ENCODE data around the gene EPHA10.
"Not testable (repeated sequence)": the region's sequence is repeated elsewhere in the genome, so short reads cannot be mapped to it uniquely, and the experiment has no call there.

The EPHA10 gene

GRCh38 chr1:37692078-37692833, 72.7 kb downstream of the EPHA10 start, which contains the start of gene CDCA8:
TSS of gene CDCA8 (plus strand) at chr1:37692516. CDS start at chr1:37692691, 175 bp downstream.
- Histone ChIP-seq H3K27me3 (ENCODE audit: control insufficient read depth, insufficient read depth, low read length, poor library complexity, severe bottlenecking) (peaks cover 4% of the 10 kb centered on the region), H3K9me3 (ENCODE audit: control insufficient read depth, low read length) (no peaks in the 10 kb centered on the region), H3K36me3 (ENCODE audit: control insufficient read depth, insufficient read depth, low read length) (peaks cover 35% of the 10 kb centered on the region), H3K4me3 (ENCODE audit: insufficient read depth, low read depth, low read length) (peak within 1 kb of the TSS; percentile 57), H3K4me1 (ENCODE audit: control insufficient read depth, insufficient read depth, low read length) (peaks cover 14% of the 10 kb centered on the region), H3K27ac (ENCODE audit: insufficient read depth, low read depth, low read length, poor library complexity, severe bottlenecking) (no peak within 1 kb of the TSS)
- 1% methylated on average over 54 of the region's 54 CpGs for WGBS, 2 experiments

- Histone ChIP-seq H3K9me3 (ENCODE audit: control insufficient read depth, low read length) (no peaks in the 10 kb centered on the region), H3K27ac (ENCODE audit: insufficient read depth, low read depth, low read length, poor library complexity, severe bottlenecking) (no peak overlapping the region), H3K36me3 (ENCODE audit: control insufficient read depth, insufficient read depth, low read length) (peaks cover 29% of the 10 kb centered on the region), H3K27me3 (ENCODE audit: control insufficient read depth, insufficient read depth, low read length, poor library complexity, severe bottlenecking) (peaks cover 4% of the 10 kb centered on the region), H3K4me3 (ENCODE audit: insufficient read depth, low read depth, low read length) (peak overlapping the region; percentile 57), H3K4me1 (ENCODE audit: control insufficient read depth, insufficient read depth, low read length) (peaks cover 14% of the 10 kb centered on the region)
- 8% methylated on average over 45 of the region's 45 CpGs for WGBS, 2 experiments
Observed at GRCh38 chr1:37691497-37692077, 73.3 kb downstream of the EPHA10 start.

GRCh38 chr1:37688926-37689325, 76.0 kb downstream of the EPHA10 start:
- Histone ChIP-seq H3K36me3 (ENCODE audit: control insufficient read depth, insufficient read depth, low read length) (peaks cover 15% of the 10 kb centered on the region), H3K4me3 (ENCODE audit: insufficient read depth, low read depth, low read length) (no peak overlapping the region), H3K9me3 (ENCODE audit: control insufficient read depth, low read length) (no peaks in the 10 kb centered on the region), H3K27ac (ENCODE audit: insufficient read depth, low read depth, low read length, poor library complexity, severe bottlenecking) (no peak overlapping the region), H3K27me3 (ENCODE audit: control insufficient read depth, insufficient read depth, low read length, poor library complexity, severe bottlenecking) (peaks cover 4% of the 10 kb centered on the region), H3K4me1 (ENCODE audit: control insufficient read depth, insufficient read depth, low read length) (peaks cover 14% of the 10 kb centered on the region)
- 88 to 93% methylated on average over 4 of the region's 4 CpGs for WGBS, 2 experiments

GRCh38 chr1:37687764-37688163, 77.2 kb downstream of the EPHA10 start:
- not testable (repeated sequence) for H3K27ac ChIP-seq (ENCODE audit: insufficient read depth, low read depth, low read length, poor library complexity, severe bottlenecking); H3K9me3 ChIP-seq (ENCODE audit: control insufficient read depth, low read length); H3K4me3 ChIP-seq (ENCODE audit: insufficient read depth, low read depth, low read length); H3K27me3 ChIP-seq (ENCODE audit: control insufficient read depth, insufficient read depth, low read length, poor library complexity, severe bottlenecking)
- 92% methylated on average over 2 of the region's 2 CpGs for WGBS, 2 experiments
- peaks cover 25% of the 10 kb centered on the region for H3K36me3 ChIP-seq (ENCODE audit: control insufficient read depth, insufficient read depth, low read length)
- peaks cover 14% of the 10 kb centered on the region for H3K4me1 ChIP-seq (ENCODE audit: control insufficient read depth, insufficient read depth, low read length)

- 96 to 97% methylated on average over 3 of the region's 3 CpGs for WGBS, 2 experiments
- peaks cover 33% of the 10 kb centered on the region for H3K36me3 ChIP-seq (ENCODE audit: control insufficient read depth, insufficient read depth, low read length)
- H3K27ac ChIP-seq (ENCODE audit: insufficient read depth, low read depth, low read length, poor library complexity, severe bottlenecking) = no peak overlapping the region
Observed at GRCh38 chr1:37685722-37686121, 79.2 kb downstream of the EPHA10 start.

GRCh38 chr1:37684182-37684581, 80.7 kb downstream of the EPHA10 start:
- H3K4me3 ChIP-seq (ENCODE audit: insufficient read depth, low read depth, low read length); H3K9me3 ChIP-seq (ENCODE audit: control insufficient read depth, low read length); H3K4me1 ChIP-seq (ENCODE audit: control insufficient read depth, insufficient read depth, low read length); H3K27me3 ChIP-seq (ENCODE audit: control insufficient read depth, insufficient read depth, low read length, poor library complexity, severe bottlenecking); H3K27ac ChIP-seq (ENCODE audit: insufficient read depth, low read depth, low read length, poor library complexity, severe bottlenecking): not testable (repeated sequence)
- WGBS, 2 experiments = 85 to 93% methylated on average over 9 of the region's 9 CpGs
- peaks cover 33% of the 10 kb centered on the region for H3K36me3 ChIP-seq (ENCODE audit: control insufficient read depth, insufficient read depth, low read length)

More at GRCh38 chr1:37685722-37686121, 79.2 kb downstream of the EPHA10 start:
- Histone ChIP-seq H3K4me3 (ENCODE audit: insufficient read depth, low read depth, low read length) (no peak overlapping the region), H3K4me1 (ENCODE audit: control insufficient read depth, insufficient read depth, low read length) (peaks cover 8% of the 10 kb centered on the region), H3K9me3 (ENCODE audit: control insufficient read depth, low read length) (no peaks in the 10 kb centered on the region), H3K27me3 (ENCODE audit: control insufficient read depth, insufficient read depth, low read length, poor library complexity, severe bottlenecking) (no peaks in the 10 kb centered on the region)

GRCh38 chr1:37682334-37682987, 82.5 kb downstream of the EPHA10 start:
- WGBS, 2 experiments = 81 to 86% methylated on average over 5 of the region's 5 CpGs
- Histone ChIP-seq H3K36me3 (ENCODE audit: control insufficient read depth, insufficient read depth, low read length) (peaks cover 26% of the 10 kb centered on the region), H3K4me1 (ENCODE audit: control insufficient read depth, insufficient read depth, low read length) (no peaks in the 10 kb centered on the region), H3K4me3 (ENCODE audit: insufficient read depth, low read depth, low read length) (no peak overlapping the region), H3K9me3 (ENCODE audit: control insufficient read depth, low read length) (no peaks in the 10 kb centered on the region), H3K27ac (ENCODE audit: insufficient read depth, low read depth, low read length, poor library complexity, severe bottlenecking) (no peak overlapping the region), H3K27me3 (ENCODE audit: control insufficient read depth, insufficient read depth, low read length, poor library complexity, severe bottlenecking) (no peaks in the 10 kb centered on the region)

GRCh38 chr1:37680933-37681332, 84.0 kb downstream of the EPHA10 start:
- no peak overlapping the region for H3K4me3 ChIP-seq (ENCODE audit: insufficient read depth, low read depth, low read length)
- H3K9me3 ChIP-seq (ENCODE audit: control insufficient read depth, low read length) = no peaks in the 10 kb centered on the region
- WGBS, 2 experiments = 93 to 94% methylated on average over 3 of the region's 3 CpGs
- no peak overlapping the region for H3K27ac ChIP-seq (ENCODE audit: insufficient read depth, low read depth, low read length, poor library complexity, severe bottlenecking)
- H3K4me1 ChIP-seq (ENCODE audit: control insufficient read depth, insufficient read depth, low read length) = no peaks in the 10 kb centered on the region
- peaks cover 18% of the 10 kb centered on the region for H3K36me3 ChIP-seq (ENCODE audit: control insufficient read depth, insufficient read depth, low read length)
- H3K27me3 ChIP-seq (ENCODE audit: control insufficient read depth, insufficient read depth, low read length, poor library complexity, severe bottlenecking) = no peaks in the 10 kb centered on the region

GRCh38 chr1:37677808-37678207, 87.1 kb downstream of the EPHA10 start:
- H3K27me3 ChIP-seq (ENCODE audit: control insufficient read depth, insufficient read depth, low read length, poor library complexity, severe bottlenecking) = no peaks in the 10 kb centered on the region
- no peaks in the 10 kb centered on the region for H3K9me3 ChIP-seq (ENCODE audit: control insufficient read depth, low read length)
- H3K36me3 ChIP-seq (ENCODE audit: control insufficient read depth, insufficient read depth, low read length) = peaks cover 9% of the 10 kb centered on the region
- no peaks in the 10 kb centered on the region for H3K4me1 ChIP-seq (ENCODE audit: control insufficient read depth, insufficient read depth, low read length)
- H3K4me3 ChIP-seq (ENCODE audit: insufficient read depth, low read depth, low read length) = no peak overlapping the region
- WGBS, 2 experiments = 93 to 96% methylated on average over 5 of the region's 5 CpGs
- H3K27ac ChIP-seq (ENCODE audit: insufficient read depth, low read depth, low read length, poor library complexity, severe bottlenecking) = no peak overlapping the region

GRCh38 chr1:37677143-37677439, 87.8 kb downstream of the EPHA10 start:
- no peaks in the 10 kb centered on the region for H3K27me3 ChIP-seq (ENCODE audit: control insufficient read depth, insufficient read depth, low read length, poor library complexity, severe bottlenecking)
- no peaks in the 10 kb centered on the region for H3K9me3 ChIP-seq (ENCODE audit: control insufficient read depth, low read length)
- no peak overlapping the region for H3K4me3 ChIP-seq (ENCODE audit: insufficient read depth, low read depth, low read length)
- H3K36me3 ChIP-seq (ENCODE audit: control insufficient read depth, insufficient read depth, low read length) = peaks cover 5% of the 10 kb centered on the region
- WGBS, 2 experiments = 73 to 81% methylated on average over 3 to 4 of the region's 4 CpGs
- H3K27ac ChIP-seq (ENCODE audit: insufficient read depth, low read depth, low read length, poor library complexity, severe bottlenecking) = no peak overlapping the region
- H3K4me1 ChIP-seq (ENCODE audit: control insufficient read depth, insufficient read depth, low read length) = no peaks in the 10 kb centered on the region

All from ectodermal cell (in vitro differentiated cells).